ENCODE data around the gene KSR1.

Gene KSR1

DNA sequence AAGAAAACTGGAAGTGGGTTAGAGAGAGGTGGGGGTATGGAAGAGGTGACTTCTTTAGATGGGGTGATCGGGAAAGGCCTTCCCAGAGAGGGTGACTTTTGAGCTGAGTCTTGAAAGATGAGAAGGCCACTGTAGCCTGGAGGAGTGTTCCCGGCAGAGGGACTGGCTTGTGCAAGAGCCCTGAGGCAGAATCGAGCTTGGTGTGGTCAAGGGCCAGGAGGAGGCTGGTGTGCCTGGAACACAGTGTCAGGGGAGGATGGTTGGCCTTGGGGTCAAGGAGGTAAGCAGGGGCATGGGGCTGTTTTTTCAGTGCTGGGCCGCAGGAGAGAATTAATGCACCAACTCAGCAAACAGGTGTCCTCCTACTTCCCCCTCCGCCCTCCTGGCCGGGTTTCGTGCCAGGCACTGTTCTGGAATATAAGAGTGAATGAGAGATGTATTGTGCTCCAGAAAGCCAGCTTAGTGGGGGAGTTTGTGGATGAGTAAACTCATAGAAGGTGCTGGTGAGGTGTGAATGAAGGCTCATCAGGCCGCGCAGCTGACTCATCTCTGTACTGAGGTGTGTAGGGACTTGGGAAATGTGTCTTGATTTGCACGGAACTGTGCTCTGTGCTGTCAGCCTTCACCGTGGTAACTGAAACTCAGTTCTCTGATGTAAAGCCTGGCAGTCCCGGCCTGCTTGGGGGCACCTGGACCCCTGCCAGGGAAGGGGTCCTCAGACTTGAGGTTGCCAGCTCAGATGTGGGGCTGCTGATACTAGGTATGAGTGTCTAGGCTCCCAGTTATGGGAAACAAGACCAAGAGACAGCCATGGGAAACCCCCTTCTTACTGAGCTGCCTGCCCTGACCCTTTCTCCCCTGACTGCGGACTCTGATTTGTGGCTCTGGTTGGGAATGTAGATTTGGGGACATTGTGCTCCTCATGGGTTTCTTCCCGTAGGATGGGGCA lies 15.3 kb downstream of the KSR1 start:
- peak; percentile 95 for FAIRE-seq
- peak; percentile 75 for TF ChIP-seq POLR2AphosphoS5 (IDR thresholded peaks at IDR 0.05; ENCODE audit: low read depth, low read length)
- TF ChIP-seq POLR2A (IDR thresholded peaks at IDR 0.05; ENCODE audit: low read depth, low read length): peak; percentile 8; the same call in 1 of the 2 replicates
- 0 out of 2 replicates have a peak, but pooled peaks have one; percentile 10 for TF ChIP-seq TAF1 (IDR thresholded peaks at IDR 0.05; ENCODE audit: borderline replicate concordance, low read depth, low read length)
- no peak for DNase-seq (ENCODE audit: insufficient read length)

DNA sequence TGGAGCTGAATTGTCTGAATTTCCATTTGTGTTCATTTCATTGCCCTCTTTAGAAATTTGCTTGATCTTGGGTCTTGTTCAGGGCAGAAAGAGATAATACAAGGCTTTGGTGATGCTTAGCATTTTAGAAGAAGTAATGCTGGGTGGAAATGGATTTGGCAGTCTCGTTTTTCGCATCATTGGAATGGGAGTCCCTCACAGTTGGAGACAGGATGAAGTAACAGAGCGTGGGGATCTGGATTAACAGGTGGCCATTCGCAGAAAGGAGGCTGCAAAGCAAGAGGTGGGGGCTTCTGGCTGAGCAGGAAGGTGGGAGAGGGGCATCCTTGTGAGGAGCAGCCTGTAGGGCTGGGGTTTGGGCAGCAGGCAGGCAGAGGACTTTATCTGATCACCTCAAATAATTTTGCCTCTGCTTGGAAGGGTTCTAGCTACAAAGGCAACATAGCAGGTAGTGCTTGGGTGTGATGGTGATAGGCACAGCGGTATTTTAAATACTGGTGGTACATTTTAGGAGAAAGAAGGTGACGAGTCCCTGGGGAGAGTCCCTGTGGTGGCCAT lies 17.0 kb downstream of the KSR1 start:
- DNase-seq (ENCODE audit: insufficient read length) (no peak), FAIRE-seq (peak; percentile 89)
- TF ChIP-seq POLR2A (IDR thresholded peaks at IDR 0.05; ENCODE audit: low read depth, low read length) (no peak), TAF1 (IDR thresholded peaks at IDR 0.05; ENCODE audit: borderline replicate concordance, low read depth, low read length) (no peak), POLR2AphosphoS5 (IDR thresholded peaks at IDR 0.05; ENCODE audit: low read depth, low read length) (no peak; the same call in 1 of the 2 replicates)

DNA sequence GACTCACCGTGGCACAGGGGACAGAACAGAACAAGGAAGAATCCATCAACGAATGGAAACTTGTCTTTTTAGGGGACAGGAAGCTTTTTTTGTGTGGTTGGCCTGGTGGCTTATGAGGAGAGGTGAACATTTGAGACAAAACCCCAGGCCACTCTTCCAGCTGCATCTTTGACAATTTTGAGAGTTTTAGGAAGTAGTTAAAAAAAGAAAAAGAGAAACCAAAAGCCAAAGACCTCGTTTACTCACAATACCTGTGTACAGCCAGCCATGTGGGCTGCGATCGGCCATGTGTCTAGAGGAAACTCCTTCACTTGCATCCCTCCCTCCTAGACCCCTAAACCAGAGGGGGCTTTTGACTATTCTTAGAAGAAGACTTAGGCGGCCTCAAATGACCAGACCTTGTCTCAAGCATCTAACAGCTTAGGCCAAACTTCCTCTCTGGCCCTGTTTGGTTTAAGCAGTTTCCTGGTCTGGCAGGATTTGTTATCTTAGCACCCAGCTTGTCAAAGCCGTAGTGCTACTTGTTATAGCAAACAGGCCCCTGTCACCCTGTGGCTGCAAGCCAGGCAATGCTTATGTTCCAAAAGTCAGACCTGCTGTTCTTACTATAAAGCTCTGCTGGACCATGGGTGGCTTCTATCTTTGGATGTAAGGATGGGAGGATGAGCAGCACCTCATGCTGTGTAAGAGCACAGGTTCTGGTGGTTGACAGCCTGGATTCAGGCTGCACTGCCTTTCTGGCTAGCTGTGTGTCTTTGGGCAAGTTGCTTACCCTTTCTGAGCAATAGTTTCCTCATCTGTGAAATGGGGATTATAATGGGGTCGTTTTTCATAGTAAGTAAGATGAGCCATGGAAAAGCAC lies 17.7 kb downstream of the KSR1 start:
- FAIRE-seq: peak; percentile 44
- DNase-seq (ENCODE audit: insufficient read length): no peak
- TF ChIP-seq TAF1 (IDR thresholded peaks at IDR 0.05; ENCODE audit: borderline replicate concordance, low read depth, low read length) (no peak), POLR2A (IDR thresholded peaks at IDR 0.05; ENCODE audit: low read depth, low read length) (peak; percentile 46), POLR2AphosphoS5 (IDR thresholded peaks at IDR 0.05; ENCODE audit: low read depth, low read length) (no peak)

DNA sequence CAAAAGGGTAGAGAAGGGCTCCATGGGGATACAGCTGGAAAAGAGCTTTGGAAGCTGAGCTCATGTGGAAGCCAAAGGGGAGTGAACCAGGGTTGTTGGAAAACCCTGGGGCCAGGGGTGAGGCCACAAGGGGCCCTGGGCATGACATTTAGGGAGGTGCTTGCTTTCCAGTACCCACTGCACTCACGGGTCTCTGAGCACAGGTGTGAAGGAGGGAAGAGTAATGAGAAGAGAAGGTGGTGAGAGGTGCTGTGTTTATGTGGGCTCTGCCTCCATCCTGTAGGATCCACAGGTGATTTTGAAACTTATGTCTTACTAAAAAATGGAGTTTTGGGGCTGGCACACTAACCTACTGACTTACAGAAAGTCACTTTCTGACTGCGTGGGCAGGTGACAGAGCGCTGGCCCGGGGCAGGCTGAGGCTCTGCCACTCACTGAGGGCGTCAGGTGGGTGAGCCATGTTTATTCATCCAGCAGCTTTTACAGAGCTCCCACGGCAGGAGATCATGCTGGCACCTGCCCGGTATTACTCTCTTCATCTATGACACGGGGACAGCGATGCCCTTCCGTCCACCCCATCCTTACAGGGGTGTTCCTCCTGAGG lies 18.9 kb downstream of the KSR1 start:
- TF ChIP-seq TAF1 (IDR thresholded peaks at IDR 0.05; ENCODE audit: borderline replicate concordance, low read depth, low read length) (no peak), POLR2AphosphoS5 (IDR thresholded peaks at IDR 0.05; ENCODE audit: low read depth, low read length) (no peak), POLR2A (IDR thresholded peaks at IDR 0.05; ENCODE audit: low read depth, low read length) (no peak)
- no peak for FAIRE-seq
- DNase-seq (ENCODE audit: insufficient read length): no peak

DNA sequence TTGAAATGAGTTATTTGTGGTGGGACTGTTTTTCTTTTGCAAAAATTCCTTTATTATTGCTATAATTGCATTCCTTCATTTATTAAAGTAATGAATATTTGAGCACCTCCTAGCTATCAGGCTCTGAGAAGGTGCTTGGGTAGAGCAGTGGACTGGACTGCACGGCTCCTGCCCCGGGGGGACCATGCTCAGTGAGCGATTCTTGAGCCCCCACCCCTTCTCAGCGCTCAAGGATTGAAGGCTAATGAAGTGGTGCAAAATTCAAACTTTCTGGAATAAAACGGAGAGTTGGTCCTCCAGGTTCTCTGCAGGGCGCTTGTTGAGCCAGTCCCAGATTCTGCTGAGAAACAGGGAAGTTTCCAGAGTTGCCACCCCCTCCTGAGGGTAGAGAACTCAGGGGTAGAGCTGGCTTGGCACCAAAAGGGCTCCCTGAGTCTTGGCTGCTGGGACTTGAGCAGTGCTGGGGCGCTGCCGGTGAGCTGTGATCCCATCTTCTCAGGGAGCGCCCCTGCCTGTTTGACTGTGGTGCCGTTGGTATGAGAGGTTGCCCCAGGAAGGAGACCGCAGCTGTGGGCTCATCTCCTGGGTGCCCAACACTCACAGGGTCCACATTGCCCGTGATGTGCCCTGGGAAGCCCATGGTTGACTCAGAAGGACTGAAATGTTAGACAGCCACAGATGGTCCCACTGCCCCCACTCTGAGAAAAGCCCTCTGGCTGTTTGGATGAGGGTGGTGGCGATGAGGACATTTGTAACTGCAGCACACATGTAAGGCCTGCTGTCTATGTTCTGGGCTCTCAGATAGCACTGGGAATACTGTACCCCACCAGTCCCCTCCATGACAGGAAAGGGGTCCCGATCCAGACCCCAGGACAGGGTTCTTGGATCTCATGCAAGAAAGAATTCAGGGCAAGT lies 20.0 kb downstream of the KSR1 start:
- TF ChIP-seq POLR2A (IDR thresholded peaks at IDR 0.05; ENCODE audit: low read depth, low read length) (no peak), POLR2AphosphoS5 (IDR thresholded peaks at IDR 0.05; ENCODE audit: low read depth, low read length) (no peak), TAF1 (IDR thresholded peaks at IDR 0.05; ENCODE audit: borderline replicate concordance, low read depth, low read length) (no peak)
- DNase-seq (ENCODE audit: insufficient read length): no peak
- no peak for FAIRE-seq

GRCh38 chr17:27477050-27477888 lies 21.0 kb downstream of the KSR1 start:
- FAIRE-seq (peak; percentile 58), DNase-seq (ENCODE audit: insufficient read length) (no peak)
- no peak for TF ChIP-seq POLR2AphosphoS5 (IDR thresholded peaks at IDR 0.05; ENCODE audit: low read depth, low read length)
- TF ChIP-seq TAF1 (IDR thresholded peaks at IDR 0.05; ENCODE audit: borderline replicate concordance, low read depth, low read length): no peak
- TF ChIP-seq POLR2A (IDR thresholded peaks at IDR 0.05; ENCODE audit: low read depth, low read length): no peak

DNA sequence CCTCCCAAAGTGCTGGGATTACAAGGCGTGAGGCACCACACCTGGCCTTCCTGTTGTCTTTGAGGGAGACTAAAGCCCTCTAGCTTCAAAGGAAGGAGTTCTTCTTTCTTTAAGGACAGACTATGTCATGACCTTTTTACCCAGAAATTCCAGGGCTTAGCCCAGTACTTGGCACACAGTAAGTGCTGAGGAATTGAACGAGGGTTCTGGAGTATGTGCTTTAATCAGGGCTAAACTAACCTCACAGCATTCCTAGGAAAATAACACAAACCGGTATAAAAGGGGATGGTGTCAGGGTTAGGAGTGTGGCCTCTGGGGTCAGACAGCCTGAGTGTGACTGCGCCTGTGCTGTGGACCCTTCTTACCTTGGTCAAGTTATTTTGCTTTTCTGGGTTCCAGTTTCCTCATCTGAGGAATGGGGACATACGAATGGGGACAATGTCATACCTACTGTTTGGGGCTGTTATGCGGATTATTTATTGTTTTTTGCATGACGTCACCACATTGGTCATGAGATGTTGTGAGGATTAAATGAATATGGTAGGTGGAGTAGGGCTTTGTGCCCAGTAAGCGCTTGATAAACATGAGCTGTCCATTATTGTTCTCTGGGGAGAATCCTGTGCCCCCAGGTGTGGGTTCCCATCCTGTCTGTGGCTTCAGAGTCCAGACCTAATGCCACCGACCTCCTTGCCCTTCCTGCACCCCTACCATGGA lies 21.9 kb downstream of the KSR1 start:
- TF ChIP-seq TAF1 (IDR thresholded peaks at IDR 0.05; ENCODE audit: borderline replicate concordance, low read depth, low read length) (no peak), POLR2AphosphoS5 (IDR thresholded peaks at IDR 0.05; ENCODE audit: low read depth, low read length) (no peak), POLR2A (IDR thresholded peaks at IDR 0.05; ENCODE audit: low read depth, low read length) (no peak)
- DNase-seq (ENCODE audit: insufficient read length) (no peak), FAIRE-seq (no peak)

DNA sequence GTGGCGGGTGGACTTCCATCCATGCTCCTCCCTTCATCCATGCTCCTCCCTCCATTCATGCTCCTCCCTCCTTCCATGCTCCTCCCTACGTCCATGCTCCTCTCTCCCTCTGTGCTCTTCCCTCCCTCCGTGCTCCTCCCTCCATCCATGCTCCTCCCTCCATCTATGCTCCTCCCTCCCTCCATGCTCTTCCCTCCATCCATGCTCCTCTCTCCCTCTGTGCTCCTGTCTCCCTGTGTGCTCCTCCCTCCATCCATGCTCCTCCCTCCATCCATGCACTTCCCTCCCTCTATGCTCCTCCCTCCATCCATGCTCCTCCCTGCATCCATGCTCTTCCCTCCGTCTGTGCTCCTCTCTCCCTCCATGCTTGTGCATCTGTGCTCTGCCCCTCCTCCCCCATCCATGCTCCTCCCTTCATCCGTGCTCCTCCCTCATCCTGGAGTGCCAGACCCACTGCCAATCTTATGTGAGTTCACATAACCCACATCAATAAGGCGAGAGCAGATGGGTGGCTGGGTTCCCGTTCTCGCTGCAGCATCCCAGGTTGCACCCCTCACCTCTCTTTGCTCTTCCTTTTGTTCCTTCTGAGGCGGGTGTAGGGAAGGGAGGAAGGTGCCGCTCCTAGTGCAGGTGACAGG lies 22.8 kb downstream of the KSR1 start:
- no peak for FAIRE-seq
- DNase-seq (ENCODE audit: insufficient read length): no peak
- no peak for TF ChIP-seq POLR2A (IDR thresholded peaks at IDR 0.05; ENCODE audit: low read depth, low read length)
- TF ChIP-seq TAF1 (IDR thresholded peaks at IDR 0.05; ENCODE audit: borderline replicate concordance, low read depth, low read length): no peak
- no peak for TF ChIP-seq POLR2AphosphoS5 (IDR thresholded peaks at IDR 0.05; ENCODE audit: low read depth, low read length)
